GM18868 (cell line): ENCODE results near the gene APLF.
"Not testable (repeated sequence)": the region's sequence is repeated elsewhere in the genome, so short reads cannot be mapped to it uniquely, and the experiment has no call there.

ENCODE experiments used
- ATAC-seq: cut with Tn5 transposase; IDR thresholded peaks from one replicate; pipeline ENCODE4 v1.9.1; 2021; ENCODE audit warnings: mild to moderate bottlenecking, moderate library complexity; ENCODE audit not compliant: unreplicated experiment

APLF gene

DNA sequence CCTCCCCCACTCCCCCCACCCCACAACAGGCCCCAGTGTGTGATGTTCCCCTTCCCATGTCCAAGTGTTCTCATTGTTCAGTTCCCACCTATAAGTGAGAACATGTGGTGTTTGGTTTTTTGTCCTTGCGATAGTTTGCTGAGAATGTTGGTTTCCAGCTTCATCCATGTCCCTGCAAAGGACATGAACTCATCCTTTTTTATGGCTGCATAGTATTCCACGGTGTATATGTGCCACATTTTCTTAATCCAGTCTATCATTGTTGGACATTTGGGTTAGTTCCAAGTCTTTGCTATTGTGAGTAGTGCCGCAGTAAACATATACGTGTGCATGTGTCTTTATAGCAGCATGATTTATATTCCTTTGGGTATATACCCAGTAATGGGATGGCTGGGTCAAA is 103.0 kb downstream of the APLF start:
- not testable (repeated sequence) for ATAC-seq

DNA sequence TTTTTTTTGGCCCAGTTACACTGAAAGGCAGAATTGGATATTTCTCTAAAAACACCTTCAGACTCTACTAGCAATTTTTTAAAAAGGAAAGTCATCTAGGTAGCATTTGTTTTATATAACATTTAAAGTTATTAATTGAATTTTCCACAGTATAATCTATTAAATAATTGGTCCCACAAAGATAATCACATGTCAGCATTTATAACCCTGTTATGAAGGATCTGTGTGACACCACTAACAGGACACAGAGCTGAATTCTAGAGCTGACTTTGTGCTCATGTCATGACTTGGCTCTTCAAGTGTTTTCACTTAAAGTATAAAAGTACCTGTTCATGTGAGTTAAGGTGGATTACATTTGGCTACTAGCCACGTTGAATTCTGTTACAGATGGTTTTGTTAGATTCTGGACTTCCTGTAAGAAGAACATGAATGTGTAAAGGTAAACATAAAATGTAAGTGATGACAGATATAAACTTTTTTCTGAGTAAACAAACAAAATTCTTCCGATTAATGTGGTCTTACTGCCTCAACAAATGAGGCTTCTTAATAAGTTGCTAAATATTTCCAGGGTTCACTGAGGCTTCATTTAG is 106.9 kb downstream of the APLF start:
- ATAC-seq = no peak

GRCh38 chr2:68577183-68577582 is 109.8 kb downstream of the APLF start:
- ATAC-seq = no peak

DNA sequence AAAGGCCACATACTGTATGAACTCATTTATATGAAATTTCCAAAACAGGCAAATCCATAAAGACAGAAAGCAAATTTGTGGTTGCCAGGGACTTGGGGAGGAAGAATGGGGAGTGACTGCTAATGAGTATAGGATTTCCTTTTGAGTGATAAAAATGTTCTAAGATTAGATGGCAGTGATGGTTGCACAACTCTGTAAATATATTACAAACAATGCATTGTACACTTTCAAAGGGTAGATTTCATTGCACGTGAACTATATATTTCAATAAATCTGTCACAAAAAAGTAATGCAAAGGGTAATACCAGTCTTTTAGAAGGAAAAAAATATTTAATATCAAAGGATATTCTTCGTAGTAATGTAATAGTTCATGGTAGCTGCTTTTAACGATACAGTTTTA is 112.3 kb downstream of the APLF start:
- ATAC-seq = no peak

DNA sequence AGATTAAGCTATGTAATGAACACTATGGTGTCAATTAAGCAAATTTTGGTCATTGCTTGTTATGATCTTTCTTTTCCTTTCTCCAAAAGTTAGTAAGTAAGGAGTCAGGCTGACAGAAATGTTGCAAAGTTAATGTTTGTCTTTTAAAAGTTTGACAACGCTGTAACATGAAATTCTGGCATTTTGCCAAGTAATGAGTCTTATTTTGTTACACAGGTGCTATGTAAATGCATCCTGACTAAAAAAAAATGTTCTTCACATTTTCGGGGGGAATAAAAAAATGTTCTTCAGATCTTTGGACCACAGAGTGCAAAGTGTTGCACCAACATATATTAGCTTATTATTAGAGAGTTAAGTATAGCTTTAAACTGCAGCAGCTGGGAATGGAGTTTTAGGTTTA is 121.2 kb downstream of the APLF start:
- ATAC-seq = no peak

DNA sequence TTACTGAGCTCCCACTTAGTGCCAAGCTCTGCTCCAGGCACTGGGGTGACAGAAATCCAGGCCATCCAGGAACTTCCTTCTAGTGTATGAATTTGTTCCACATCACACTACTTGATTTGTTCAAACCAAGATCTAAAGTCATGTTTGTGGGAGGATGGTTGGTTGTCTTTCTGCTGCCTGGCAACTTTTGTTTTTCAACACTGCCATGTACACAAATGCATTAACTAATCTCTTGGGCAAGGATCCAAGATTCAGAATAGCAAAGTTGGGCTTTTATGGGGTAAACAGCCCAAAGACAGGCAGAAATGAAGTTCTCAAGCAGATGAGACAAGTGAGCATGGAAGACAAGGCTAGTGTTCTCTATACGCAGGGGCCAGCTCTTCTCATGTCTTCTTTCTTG is 122.6 kb downstream of the APLF start:
- ATAC-seq = no peak

DNA sequence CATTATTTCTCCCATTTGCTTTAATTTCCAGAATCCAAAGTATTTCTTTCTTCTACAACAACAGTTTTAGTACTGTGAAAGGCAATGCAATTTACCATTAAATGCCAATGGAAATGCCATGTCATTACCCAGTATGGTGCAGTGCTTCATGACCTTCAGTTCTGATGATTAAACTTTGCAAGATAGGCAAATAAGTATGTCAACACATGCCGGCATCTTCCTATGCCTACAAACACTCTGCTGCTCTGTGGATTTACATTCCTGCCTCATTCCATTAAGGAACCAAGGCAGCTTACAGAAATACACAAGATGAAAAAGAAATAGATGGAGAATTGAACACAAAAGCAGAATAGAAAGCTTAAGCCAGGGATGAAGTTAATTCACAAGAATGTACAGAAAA is 123.3 kb downstream of the APLF start:
- ATAC-seq = no peak

- no peak for ATAC-seq
Measured at GRCh38 chr2:68591225-68591624, 123.8 kb downstream of the APLF start.

DNA sequence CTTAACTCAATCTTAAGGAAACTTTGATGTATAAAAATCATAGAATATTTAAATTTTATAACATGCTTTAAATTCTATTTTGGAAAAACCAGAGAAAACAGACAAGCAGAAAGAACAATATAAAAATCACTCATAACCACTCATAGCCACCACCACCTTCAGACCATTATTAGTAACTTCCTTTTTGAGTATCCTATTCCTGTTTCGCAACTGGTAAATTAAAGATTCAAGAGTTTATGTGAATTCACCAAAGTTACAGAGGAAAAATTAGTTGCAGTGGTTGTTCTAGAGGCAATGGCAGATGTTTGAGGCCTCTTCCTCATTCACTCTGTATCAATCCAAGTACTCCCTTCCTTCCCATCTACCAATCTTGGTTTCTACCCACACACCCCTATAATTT is 126.7 kb downstream of the APLF start:
- ATAC-seq = no peak

- ATAC-seq = peak; percentile 43
Measured at GRCh38 chr2:68594674-68595492, 127.5 kb downstream of the APLF start.

DNA sequence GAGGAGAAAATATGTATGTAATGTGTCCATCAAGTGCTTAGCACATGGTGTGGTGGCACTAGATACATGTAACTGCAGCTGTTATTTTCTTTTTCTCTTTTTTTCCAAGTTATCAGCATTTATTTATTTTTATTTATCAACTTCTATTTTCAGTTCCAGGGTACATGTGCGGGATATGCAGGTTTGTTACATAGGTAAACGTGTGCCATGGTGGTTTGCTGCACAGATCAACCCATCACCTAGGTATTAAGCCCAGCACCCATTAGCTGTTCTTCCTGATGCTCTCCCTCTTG is 128.1 kb downstream of the APLF start:
- ATAC-seq = not testable (repeated sequence)

DNA sequence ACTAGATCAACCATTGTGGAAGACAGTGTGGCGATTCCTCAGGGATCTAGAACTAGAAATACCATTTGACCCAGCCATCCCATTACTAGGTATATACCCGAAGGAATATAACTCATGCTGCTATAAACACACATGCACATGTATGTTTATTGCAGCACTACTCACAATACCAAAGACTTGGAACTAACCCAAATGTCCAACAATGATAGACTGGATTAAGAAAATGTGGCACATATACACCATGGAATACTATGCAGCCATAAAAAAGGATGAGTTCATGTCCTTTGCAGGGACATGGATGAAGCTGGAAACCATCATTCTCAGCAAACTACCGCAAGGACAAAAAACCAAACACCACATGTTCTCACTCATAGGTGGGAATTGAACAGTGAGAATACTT is 133.1 kb downstream of the APLF start:
- ATAC-seq = not testable (repeated sequence)

DNA sequence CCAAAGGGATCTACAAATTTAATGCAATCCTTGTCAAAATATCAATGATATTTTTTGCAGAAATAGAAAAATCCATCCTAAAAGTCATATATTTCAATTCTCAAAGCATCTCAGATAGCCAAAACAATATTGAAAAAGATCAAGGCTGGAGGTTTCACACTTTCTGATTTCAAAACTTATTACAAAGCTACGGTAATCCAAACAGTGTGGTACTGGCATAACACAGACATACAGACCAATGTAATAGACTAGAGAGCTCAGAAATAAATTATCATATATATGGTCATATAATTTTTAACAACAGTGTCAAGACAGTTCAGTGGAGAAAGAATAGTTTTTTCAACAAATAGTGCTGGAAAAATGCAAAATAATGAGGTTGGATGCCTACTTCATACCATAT is 135.7 kb downstream of the APLF start:
- ATAC-seq = no peak

GRCh38 chr2:68604077-68604476 is 136.7 kb downstream of the APLF start:
- no peak for ATAC-seq

DNA sequence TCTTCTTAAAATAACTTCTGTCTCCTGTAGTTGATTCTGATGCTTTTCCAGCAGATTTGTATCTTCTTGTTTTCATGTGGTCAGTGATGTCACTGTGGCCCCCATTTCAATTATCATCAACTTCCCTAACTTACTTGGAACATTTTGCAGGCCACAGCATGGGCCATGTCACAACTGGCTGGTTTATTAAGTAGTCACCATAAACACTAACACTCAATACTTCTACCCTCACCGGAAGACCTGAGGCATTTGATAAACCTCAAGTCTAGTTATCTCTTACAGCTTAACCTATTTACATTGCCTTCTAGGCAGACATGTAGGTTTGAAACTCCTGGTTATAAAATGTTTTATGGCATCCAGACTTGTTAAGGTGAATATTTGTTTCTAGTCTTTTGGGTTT is 138.6 kb downstream of the APLF start:
- ATAC-seq = no peak

GRCh38 chr2:68606759-68607158 is 139.4 kb downstream of the APLF start:
- no peak for ATAC-seq

DNA sequence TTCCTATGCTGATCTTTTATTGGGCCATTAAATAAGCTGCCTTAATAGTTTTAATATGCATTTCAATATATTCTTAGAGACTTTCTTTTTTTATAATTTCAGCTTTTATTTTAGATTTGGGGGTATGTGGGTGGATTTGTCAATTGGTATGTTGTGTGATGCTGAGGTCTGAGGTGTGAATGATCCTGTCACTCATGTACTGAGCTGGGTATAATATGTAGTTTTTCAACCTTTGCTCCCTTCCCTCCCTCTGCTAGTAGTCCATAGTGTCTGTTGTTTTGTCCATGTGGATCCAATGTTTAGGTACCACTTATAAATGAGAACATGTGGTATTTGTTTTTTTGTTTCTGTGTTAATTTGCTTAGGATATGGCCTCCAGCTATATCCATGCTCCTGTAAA is 140.5 kb downstream of the APLF start:
- ATAC-seq = no peak

DNA sequence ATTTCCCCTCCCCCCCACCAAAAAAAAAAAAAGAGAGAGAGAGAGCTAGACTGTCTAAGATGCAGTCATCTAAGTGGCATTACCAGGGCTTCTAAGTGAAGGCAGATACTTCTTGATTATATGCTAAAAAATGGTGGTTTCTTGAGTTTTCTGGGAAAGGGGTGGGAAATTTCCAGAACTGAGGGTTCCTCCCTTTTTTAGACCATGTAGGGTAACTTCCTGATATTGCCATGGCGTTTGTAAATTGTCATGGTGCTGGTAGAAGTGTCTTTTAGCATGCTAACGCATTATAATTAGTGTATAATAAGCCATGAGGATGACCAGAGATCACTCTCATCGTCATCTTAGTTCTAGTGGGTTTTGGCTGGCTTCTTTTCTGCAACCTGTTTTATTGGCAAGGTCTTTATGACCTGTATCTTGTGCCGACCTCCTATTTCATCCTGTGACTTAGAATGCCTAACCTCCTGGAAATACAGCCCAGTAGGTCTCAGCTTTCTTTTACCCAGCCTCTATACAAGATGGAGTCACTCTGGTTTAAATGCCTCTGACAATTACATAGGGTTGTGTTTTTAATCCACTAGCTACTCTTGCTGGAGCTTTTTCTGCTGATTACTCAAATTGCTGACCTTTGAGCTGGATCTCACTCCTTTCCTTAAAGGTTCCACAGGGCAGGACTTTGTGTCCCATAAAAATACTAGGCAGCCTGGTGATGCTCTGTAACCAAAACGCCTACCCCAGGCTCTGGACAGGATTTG is 145.6 kb downstream of the APLF start:
- ATAC-seq = no peak

DNA sequence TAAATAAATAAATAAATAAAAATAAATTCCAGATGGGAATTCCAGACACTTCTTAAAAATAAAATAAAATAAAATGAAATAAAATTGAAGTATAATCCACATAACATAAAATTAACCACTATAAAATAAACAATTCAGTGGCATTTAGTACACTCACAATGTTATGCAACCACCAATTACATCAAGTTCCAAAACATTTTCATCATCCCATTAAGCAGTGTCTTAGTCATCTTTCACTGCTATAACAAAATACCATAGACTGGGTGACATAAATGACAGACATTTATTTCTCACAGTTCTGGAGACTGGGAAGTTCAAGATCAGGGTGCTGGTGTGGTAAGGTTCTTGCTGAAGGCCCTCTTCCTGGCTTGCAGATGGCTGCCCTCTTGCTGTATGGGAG is 153.4 kb downstream of the APLF start:
- no peak for ATAC-seq

GRCh38 chr2:68623820-68624219 is 156.4 kb downstream of the APLF start:
- no peak for ATAC-seq

- ATAC-seq = no peak
Measured at GRCh38 chr2:68627615-68628014, 160.2 kb downstream of the APLF start.
